SK-N-SH (cell line): ENCODE measurements around the gene TBCE. TPM values are rescaled to one million over a fixed set of nuclear protein-coding genes. Genes with fewer than 3 reads are reported as not detected.

Experiments
- FOXM1 ChIP-seq: IDR thresholded peaks from 2 replicates; pipeline ENCODE4 v1.4.0; 2012; ENCODE audit warnings: low read depth, mild to moderate bottlenecking
- polyA plus RNA-seq, 3 experiments: library from polyadenylated mRNA; depleted of rRNA; stranded (reverse); fragments of >200 nt; gene quantifications; 2 replicates each; pipeline ENCODE4 v1.2.3, GENCODE V29; 2012
- small RNA-seq, 7 experiments: library from RNA; depleted of rRNA; stranded (forward); fragments of <200 nt; gene quantifications; one replicate each; pipeline ENCODE3, GENCODE V24; 2012

TBCE gene
- polyA plus RNA-seq, 1 of the 3 experiments (the other 2 are of a cell fraction): 18.3 TPM

DNA sequence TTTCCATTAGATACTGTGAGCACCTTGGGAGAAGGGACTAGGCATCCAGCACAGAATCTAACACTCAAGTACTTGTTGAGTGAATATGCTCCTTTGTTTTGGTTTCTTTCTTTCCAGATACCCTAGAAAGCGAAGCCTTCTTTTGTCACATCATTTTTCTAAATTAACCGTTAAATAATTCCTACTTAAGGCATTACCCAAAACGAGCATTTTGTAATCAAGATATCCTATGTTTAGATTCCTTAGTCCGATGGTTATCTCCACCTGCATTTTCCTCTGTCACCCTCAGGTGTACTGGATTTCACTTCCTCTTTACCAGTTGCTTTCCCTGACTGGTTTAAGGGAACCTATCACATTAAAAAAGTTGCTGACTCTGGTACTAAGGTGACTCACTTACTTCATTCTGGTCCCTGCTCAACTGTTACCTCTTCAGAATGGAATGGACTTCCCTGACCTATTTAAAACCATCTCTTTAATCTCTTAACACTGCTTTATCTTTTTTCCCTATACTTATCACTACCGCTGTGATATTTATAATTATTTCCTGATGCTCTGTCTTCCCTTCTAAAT is 133.8 kb downstream of the TBCE start (continued):
- no peak for TF ChIP-seq FOXM1
- TF ChIP-seq, all 33 proteins: peak for 0

Small RNA genes lying within 50 kb of the gene (small RNA-seq; reads per million reads assigned to genes)
- gene AL391994.1: 0 to 0.52 (median 0) reads per million in 7 experiments
- gene RPS21P1: 0 to 0.06 (median 0) reads per million in 7 experiments

Other genes with a start within 250 kb of the TBCE start
- 71.3 and 86.2 TPM in 2 replicates for gene TOMM20, start 238.6 kb upstream of the TBCE start, polyA plus RNA-seq (2012; rRNA removed)
- gene RBM34, start 206.2 kb upstream of the TBCE start, polyA plus RNA-seq (2012; rRNA removed): 33.9 and 39.9 TPM in 2 replicates
- gene ARID4B, start 39.2 kb upstream of the TBCE start, polyA plus RNA-seq (2012; rRNA removed): 4.4 and 5.6 TPM in 2 replicates
- 15.7 and 18.5 TPM in 2 replicates for gene GGPS1, start 38.9 kb upstream of the TBCE start, polyA plus RNA-seq (2012; rRNA removed)
- 15.5 and 21.8 TPM in 2 replicates for gene B3GALNT2, start 137.0 kb downstream of the TBCE start, polyA plus RNA-seq (2012; rRNA removed)